NCI-H510A treated with DMSO at 0.1 percent for 48 hours (cell line): ENCODE data around the gene LHX1.

Source experiments
- DNase-seq: peaks from one replicate; lab custom pipeline; 2025; lab: John Stamatoyannopoulos, UW

LHX1 gene

GRCh38 chr17:36922175-36922574 is 15.1 kb upstream of the LHX1 start:
- DNase-seq = no peak

GRCh38 chr17:36923814-36924221 is 13.5 kb upstream of the LHX1 start:
- no peak for DNase-seq

- no peak for DNase-seq
Observed at GRCh38 chr17:36926226-36926625, 11.0 kb upstream of the LHX1 start.

GRCh38 chr17:36926701-36927100 is 10.6 kb upstream of the LHX1 start:
- DNase-seq = no peak

GRCh38 chr17:36928471-36929345 is 8.6 kb upstream of the LHX1 start:
- no peak for DNase-seq

- DNase-seq = no peak
Observed at GRCh38 chr17:36929851-36930582, 7.3 kb upstream of the LHX1 start.

- DNase-seq = no peak
Observed at GRCh38 chr17:36930583-36930900, 6.7 kb upstream of the LHX1 start.

GRCh38 chr17:36931096-36931696 is 6.1 kb upstream of the LHX1 start:
- no peak for DNase-seq

GRCh38 chr17:36931697-36932382 is 5.4 kb upstream of the LHX1 start:
- no peak for DNase-seq

GRCh38 chr17:36932383-36932693 is 4.9 kb upstream of the LHX1 start:
- DNase-seq = no peak

- DNase-seq = no peak
Observed at GRCh38 chr17:36932694-36933511, 4.4 kb upstream of the LHX1 start.

GRCh38 chr17:36933512-36934143 is 3.6 kb upstream of the LHX1 start:
- DNase-seq = no peak

GRCh38 chr17:36934144-36934691 is 3.1 kb upstream of the LHX1 start:
- no peak for DNase-seq

GRCh38 chr17:36934692-36935630 is 2.3 kb upstream of the LHX1 start:
- DNase-seq = no peak

- no peak for DNase-seq
Observed at GRCh38 chr17:36935671-36936454, 1.4 kb upstream of the LHX1 start.

GRCh38 chr17:36936455-36937000 is 747 bp upstream of the LHX1 start:
- DNase-seq = peak; percentile 16

- no peak for DNase-seq
Observed at GRCh38 chr17:36937959-36938565, 787 bp downstream of the LHX1 start.

GRCh38 chr17:36938566-36939051 is 1.3 kb downstream of the LHX1 start:
- no peak for DNase-seq
